Measurements from ENCODE around the gene GRIK5. TPM values are rescaled to one million over a fixed set of nuclear protein-coding genes. Genes with fewer than 3 reads are reported as not detected.

GRIK5 gene
- total RNA-seq, 1 experiment from 2014 or later = 43.1 TPM

DNA sequence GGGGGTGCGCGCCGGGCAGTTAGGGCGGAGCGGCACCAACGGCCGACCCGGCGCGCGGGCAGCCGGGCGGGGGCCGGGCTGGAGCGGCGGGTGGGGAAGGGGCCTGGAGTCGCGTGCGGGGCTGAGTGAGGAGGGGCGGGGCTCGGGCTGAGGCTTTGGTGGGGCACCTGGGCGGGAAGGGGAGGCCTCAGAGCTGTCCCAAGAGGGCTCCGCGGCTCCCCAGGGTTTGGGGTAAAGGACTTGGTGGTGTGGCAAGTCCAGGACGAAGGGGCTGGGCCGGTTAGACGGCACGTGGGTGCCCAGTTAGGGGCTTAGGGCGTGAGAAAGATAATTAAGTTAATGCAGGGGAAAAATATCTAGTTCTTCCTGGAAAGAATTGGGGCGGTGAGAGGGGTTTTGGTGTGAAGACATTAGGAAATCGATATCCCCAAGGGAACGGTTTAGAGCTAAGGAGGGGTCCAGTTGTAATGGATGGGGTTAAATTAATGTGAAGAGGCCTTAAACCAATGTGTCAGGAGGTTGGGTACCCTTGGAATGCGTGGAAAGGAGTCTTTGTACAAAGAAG lies 6.5 kb upstream of the GRIK5 start:
- no peak overlapping the region for H2BK15ac ChIP-seq (ENCODE audit: low read depth, low read length)
- Mint-ChIP-seq H3K9me3 (no peaks in the 10 kb centered on the region), H3K4me1 (peaks cover 20 to 33% of the 10 kb centered on the region in 2 experiments), H3K4me3 (peak overlapping the region; percentile 96), H3K27ac (peak overlapping the region; percentile 40 to 95 (median 68); a peak in 6 of 7 replicates), H3K36me3 (ENCODE audit: insufficient read depth in 1 of 3, low read depth in 3 of 3) (peaks cover 30 to 38% (median 37%) of the 10 kb centered on the region in 3 experiments), H3K27me3 (ENCODE audit: low read depth) (no peaks in the 10 kb centered on the region; the same call in 1 of the 2 replicates)
- H3K9ac ChIP-seq (ENCODE audit: extremely low read depth, insufficient read length, low read length) = peak overlapping the region; percentile 79
- no peaks in the 10 kb centered on the region; the same call in 1 of the 2 replicates for H3K4me1 ChIP-seq (ENCODE audit: insufficient read depth, low read length)
- no peak overlapping the region for H3K27ac ChIP-seq (ENCODE audit: insufficient read length, low read depth, low read length)
- peaks cover 21% of the 10 kb centered on the region for H3K79me2 ChIP-seq (ENCODE audit: insufficient read depth, low read length)
- peaks cover 13% of the 10 kb centered on the region for H3K79me1 ChIP-seq (ENCODE audit: insufficient read depth, low read depth, low read length, poor library complexity, severe bottlenecking)
- H3T11ph ChIP-seq (ENCODE audit: low read length) = no peak overlapping the region
- H3K14ac ChIP-seq (ENCODE audit: insufficient read depth, low read length) = peak overlapping the region; percentile 42; the same call in 1 of the 2 replicates
- H2AK5ac ChIP-seq (ENCODE audit: insufficient read length, low read length) = no peak overlapping the region
- H3K9me3 ChIP-seq (ENCODE audit: control insufficient read depth, low read depth, low read length) = no peaks in the 10 kb centered on the region
- no peaks in the 10 kb centered on the region for H3K27me3 ChIP-seq (ENCODE audit: insufficient read depth, low read length)
- H3K56ac ChIP-seq (ENCODE audit: insufficient read length, low read depth, low read length) = no peak overlapping the region
- H2BK120ac ChIP-seq (ENCODE audit: low read depth, low read length, poor library complexity, severe bottlenecking) = no peak overlapping the region
- no peak for TF ChIP-seq CTCF (conservative IDR thresholded peaks at IDR 0.05)
- no peak overlapping the region for H3K23ac ChIP-seq (ENCODE audit: insufficient read length, low read depth, low read length)
- no peak overlapping the region for H2BK5ac ChIP-seq (ENCODE audit: insufficient read length, low read length)
- H3K23me2 ChIP-seq (ENCODE audit: insufficient read length, low read depth, low read length, poor library complexity, severe bottlenecking) = peaks cover 11% of the 10 kb centered on the region
- no peak overlapping the region for H4K91ac ChIP-seq (ENCODE audit: insufficient read length, low read depth, low read length)
- H3K4ac ChIP-seq (ENCODE audit: low read depth, low read length) = no peak overlapping the region
- no peak for DNase-seq
- no peak overlapping the region for H2BK12ac ChIP-seq (ENCODE audit: insufficient read length, low read depth, low read length)
- WGBS (ENCODE audit: extremely low coverage, insufficient read length, low lambda C conversion rate) = no CpG with 5 or more reads among the region's 33 CpGs
- H4K8ac ChIP-seq (replicated peaks; ENCODE audit: insufficient read length, low read depth, low read length) = no peak overlapping the region
- H4K20me1 ChIP-seq (ENCODE audit: control insufficient read depth, insufficient read depth, insufficient read length) = no peaks in the 10 kb centered on the region
- H3K4me2 ChIP-seq (ENCODE audit: insufficient read depth, insufficient read length, low read length) = peak overlapping the region; percentile 97
- H4K5ac ChIP-seq (ENCODE audit: insufficient read length, low read depth, low read length) = no peak overlapping the region
- H3K18ac ChIP-seq (ENCODE audit: insufficient read length, low read depth, low read length) = no peak overlapping the region
- no peak overlapping the region for H2AFZ ChIP-seq (ENCODE audit: low read length)
- H2BK20ac ChIP-seq (ENCODE audit: low read depth, low read length, poor library complexity, severe bottlenecking) = no peak overlapping the region

Data from H9 (cell line).